Measurements from ENCODE around the gene GREB1. TPM values are rescaled to one million over a fixed set of nuclear protein-coding genes. Genes with fewer than 3 reads are reported as not detected.

The GREB1 gene
- total RNA-seq, 1 experiment from 2014 or later, result 16.5 TPM

DNA sequence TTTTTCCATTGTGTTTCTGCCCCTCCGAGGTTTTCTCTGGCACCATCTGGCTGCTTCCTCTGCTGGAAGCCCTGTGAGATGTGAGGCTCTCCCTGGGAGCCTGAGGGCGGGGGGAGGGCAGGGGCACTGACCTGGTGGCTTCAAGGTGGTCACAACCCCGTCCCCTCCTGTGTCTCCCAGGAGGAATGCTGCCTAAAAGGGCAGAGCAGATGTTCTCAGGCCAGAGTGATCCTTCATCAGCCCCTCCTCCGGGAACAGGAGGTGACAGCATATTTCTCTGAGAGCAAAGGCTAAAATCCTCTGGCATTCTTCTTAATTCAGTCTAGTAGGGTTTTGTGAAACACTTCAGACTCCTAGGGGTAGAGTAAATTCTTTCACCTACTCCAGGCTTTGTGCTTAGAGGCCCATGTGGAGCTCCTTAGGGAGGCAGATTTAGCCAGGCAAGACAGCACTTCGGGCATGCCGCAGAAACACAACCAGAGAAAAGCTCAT is 18.3 kb upstream of the GREB1 start:
- H3K56ac ChIP-seq (ENCODE audit: insufficient read length, low read depth, low read length), result no peak overlapping the region
- no peak for DNase-seq
- WGBS (ENCODE audit: extremely low coverage, insufficient read length, low lambda C conversion rate), result no CpG with 5 or more reads among the region's 6 CpGs
- no peaks in the 10 kb centered on the region for H3K9me3 Mint-ChIP-seq
- H4K20me1 ChIP-seq (ENCODE audit: control insufficient read depth, insufficient read depth, insufficient read length), result no peaks in the 10 kb centered on the region
- no peak overlapping the region for H3K27ac Mint-ChIP-seq
- no peak overlapping the region for H4K5ac ChIP-seq (ENCODE audit: insufficient read length, low read depth, low read length)
- H3K4me1 ChIP-seq (ENCODE audit: insufficient read depth, low read length), result peaks cover 18% of the 10 kb centered on the region
- no peaks in the 10 kb centered on the region for H3K27me3 ChIP-seq (ENCODE audit: insufficient read depth, low read length)
- no peak overlapping the region for H3K4me3 Mint-ChIP-seq
- H3K9me3 ChIP-seq (ENCODE audit: control insufficient read depth, low read depth, low read length), result no peaks in the 10 kb centered on the region
- H3K23me2 ChIP-seq (ENCODE audit: insufficient read length, low read depth, low read length, poor library complexity, severe bottlenecking), result no peaks in the 10 kb centered on the region
- H3K18ac ChIP-seq (ENCODE audit: insufficient read length, low read depth, low read length), result no peak overlapping the region
- no peaks in the 10 kb centered on the region; the same call in 1 of the 2 replicates for H3K79me2 ChIP-seq (ENCODE audit: insufficient read depth, low read length)
- no peak overlapping the region for H2BK120ac ChIP-seq (ENCODE audit: low read depth, low read length, poor library complexity, severe bottlenecking)
- H3K23ac ChIP-seq (ENCODE audit: insufficient read length, low read depth, low read length), result no peak overlapping the region
- H3T11ph ChIP-seq (ENCODE audit: low read length), result no peak overlapping the region
- H2BK15ac ChIP-seq (ENCODE audit: low read depth, low read length), result no peak overlapping the region
- no peak overlapping the region for H4K91ac ChIP-seq (ENCODE audit: insufficient read length, low read depth, low read length)
- H2BK5ac ChIP-seq (ENCODE audit: insufficient read length, low read length), result no peak overlapping the region
- H2AFZ ChIP-seq (ENCODE audit: low read length), result no peak overlapping the region
- H4K8ac ChIP-seq (replicated peaks; ENCODE audit: insufficient read length, low read depth, low read length), result no peak overlapping the region
- H2BK12ac ChIP-seq (ENCODE audit: insufficient read length, low read depth, low read length), result no peak overlapping the region
- peaks cover 0 to 8% (median 0%) of the 10 kb centered on the region in 3 experiments; a peak in 3 of 7 replicates for H3K36me3 Mint-ChIP-seq (ENCODE audit: insufficient read depth in 1 of 3, low read depth in 3 of 3)
- peaks cover 47 to 59% of the 10 kb centered on the region in 2 experiments for H3K4me1 Mint-ChIP-seq
- no peak overlapping the region for H3K4me2 ChIP-seq (ENCODE audit: insufficient read depth, insufficient read length, low read length)
- no peak overlapping the region for H3K9ac ChIP-seq (ENCODE audit: extremely low read depth, insufficient read length, low read length)
- no peaks in the 10 kb centered on the region for H3K79me1 ChIP-seq (ENCODE audit: insufficient read depth, low read depth, low read length, poor library complexity, severe bottlenecking)
- no peak overlapping the region for H3K4ac ChIP-seq (ENCODE audit: low read depth, low read length)
- no peak overlapping the region for H3K27ac ChIP-seq (ENCODE audit: insufficient read length, low read depth, low read length)
- H2BK20ac ChIP-seq (ENCODE audit: low read depth, low read length, poor library complexity, severe bottlenecking), result no peak overlapping the region
- no peak overlapping the region for H2AK5ac ChIP-seq (ENCODE audit: insufficient read length, low read length)
- TF ChIP-seq CTCF (conservative IDR thresholded peaks at IDR 0.05), result no peak
- H3K14ac ChIP-seq (ENCODE audit: insufficient read depth, low read length), result no peak overlapping the region
- peaks cover 2% of the 10 kb centered on the region; the same call in 1 of the 2 replicates for H3K27me3 Mint-ChIP-seq (ENCODE audit: low read depth)
